Gastroesophageal sphincter (tissue), 3 donors: ENCODE data around the gene ST7.

Experiments used
- EP300 ChIP-seq: sonication (generic); formaldehyde crosslinking; IDR thresholded peaks from one replicate; pipeline ENCODE4 v1.6.1; 2017; ENCODE audit warnings: antibody characterized with exemption, mild to moderate bottlenecking
- POLR2A ChIP-seq, 2 donors: fragments of 450-650 bp; IDR thresholded peaks; one replicate each; pipeline ENCODE4 v1.6.1; 2017; ENCODE audit warnings: antibody characterized with exemption in 2 of 2, mild to moderate bottlenecking in 2 of 2, moderate library complexity in 1 of 2
- POLR2AphosphoS5 ChIP-seq: sonication (generic); formaldehyde crosslinking; IDR thresholded peaks from one replicate; pipeline ENCODE4 v1.6.1; 2017; ENCODE audit warnings: antibody characterized with exemption
- TF ChIP-seq, protein P1 (sequence below), 4 experiments: fragments of 200-600 bp in 2 of 4; fragments of 450-650 bp in 2 of 4; sonication (generic) in 1 of 4; IDR thresholded peaks; one replicate each; pipeline ENCODE4 v1.5.1; 2017 to 2019; ENCODE audit warnings: antibody characterized with exemption in 4 of 4, mild to moderate bottlenecking in 2 of 4, moderate library complexity in 2 of 4

DNA sequence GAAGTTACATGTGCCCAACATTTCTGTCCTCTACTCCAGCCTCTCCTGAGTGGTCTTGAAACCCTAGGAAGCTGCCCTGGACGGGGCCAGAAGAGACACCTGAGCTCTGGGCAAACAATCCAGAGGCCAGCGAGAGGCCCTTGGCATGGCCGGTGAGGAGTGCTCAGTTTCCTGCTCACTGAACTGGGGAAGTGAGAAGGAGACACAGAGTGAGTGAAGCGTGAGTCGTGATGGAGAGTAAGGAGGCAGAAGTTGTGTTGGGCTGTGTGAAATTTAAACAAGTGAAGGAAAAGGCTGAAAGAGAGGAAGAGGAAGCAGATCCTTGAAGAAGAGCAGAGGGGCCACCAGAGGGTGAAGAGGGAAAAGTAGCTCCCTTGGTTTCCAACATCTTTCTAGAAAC lies 296.4 kb downstream of the ST7 start:
- TF ChIP-seq, protein P1, sequence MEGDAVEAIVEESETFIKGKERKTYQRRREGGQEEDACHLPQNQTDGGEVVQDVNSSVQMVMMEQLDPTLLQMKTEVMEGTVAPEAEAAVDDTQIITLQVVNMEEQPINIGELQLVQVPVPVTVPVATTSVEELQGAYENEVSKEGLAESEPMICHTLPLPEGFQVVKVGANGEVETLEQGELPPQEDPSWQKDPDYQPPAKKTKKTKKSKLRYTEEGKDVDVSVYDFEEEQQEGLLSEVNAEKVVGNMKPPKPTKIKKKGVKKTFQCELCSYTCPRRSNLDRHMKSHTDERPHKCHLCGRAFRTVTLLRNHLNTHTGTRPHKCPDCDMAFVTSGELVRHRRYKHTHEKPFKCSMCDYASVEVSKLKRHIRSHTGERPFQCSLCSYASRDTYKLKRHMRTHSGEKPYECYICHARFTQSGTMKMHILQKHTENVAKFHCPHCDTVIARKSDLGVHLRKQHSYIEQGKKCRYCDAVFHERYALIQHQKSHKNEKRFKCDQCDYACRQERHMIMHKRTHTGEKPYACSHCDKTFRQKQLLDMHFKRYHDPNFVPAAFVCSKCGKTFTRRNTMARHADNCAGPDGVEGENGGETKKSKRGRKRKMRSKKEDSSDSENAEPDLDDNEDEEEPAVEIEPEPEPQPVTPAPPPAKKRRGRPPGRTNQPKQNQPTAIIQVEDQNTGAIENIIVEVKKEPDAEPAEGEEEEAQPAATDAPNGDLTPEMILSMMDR (IDR thresholded peaks at IDR 0.05) = no peak
- TF ChIP-seq POLR2A (IDR thresholded peaks at IDR 0.05) = no peak
- no peak for TF ChIP-seq EP300
- TF ChIP-seq POLR2AphosphoS5 = no peak
